Stomach (tissue), 9 donors: Measurements from ENCODE around the gene SEMA4A. TPM values are rescaled to one million over a fixed set of nuclear protein-coding genes. Genes with fewer than 3 reads are reported as not detected.
"Not testable (repeated sequence)": the region's sequence is repeated elsewhere in the genome, so short reads cannot be mapped to it uniquely, and the experiment has no call there.

Experiments used
- DNase-seq, 2 donors: peaks; one replicate each; pipeline versions ENCODE4 v3.0.0 to v3.0.0-alpha.2; 2013 to 2019
- H3K27ac ChIP-seq, 5 donors: fragments of 200-600 bp in 4 of 5; sonication (generic) in 4 of 5; one replicate each; pipeline ENCODE4 v1.5.1; 2013 to 2019; ENCODE audit warnings: mild to moderate bottlenecking in 1 of 5, moderate library complexity in 1 of 5
- H3K27me3 ChIP-seq, 3 donors: fragments of 200-600 bp; sonication (generic); one replicate each; pipeline ENCODE4 v1.5.1; 2017 to 2019; ENCODE audit warnings: mixed run types in 1 of 3
- H3K36me3 ChIP-seq, 4 donors: fragments of 200-600 bp; sonication (generic); 1 replicate in 3 of 4; 2 replicates in 1 of 4; pipeline ENCODE4 v1.5.1; 2016 to 2019
- H3K4me1 ChIP-seq, 4 donors: fragments of 200-600 bp; sonication (generic); one replicate each; pipeline ENCODE4 v1.5.1; 2016 to 2019
- H3K4me3 ChIP-seq, 4 donors: fragments of 200-600 bp; sonication (generic) in 3 of 4; one replicate each; pipeline ENCODE4 v1.5.1; 2016 to 2019; ENCODE audit warnings: mild to moderate bottlenecking in 1 of 4
- H3K9me3 ChIP-seq, 4 donors: fragments of 200-600 bp; sonication (generic); one replicate each; pipeline ENCODE4 v1.5.1; 2016 to 2019
- CTCF ChIP-seq, 7 experiments: fragments of 450-650 bp in 4 of 7; fragments of 200-600 bp in 3 of 7; sonication (generic) in 3 of 7; IDR thresholded peaks; one replicate each; pipeline ENCODE4 v1.5.1; 2016 to 2019; ENCODE audit warnings: antibody characterized with exemption in 7 of 7, control low read depth in 2 of 7, mild to moderate bottlenecking in 1 of 7
- EP300 ChIP-seq: sonication (generic); formaldehyde crosslinking; IDR thresholded peaks from one replicate; pipeline ENCODE4 v1.6.1; 2017; ENCODE audit warnings: antibody characterized with exemption
- POLR2A ChIP-seq, 4 donors: fragments of 450-650 bp; IDR thresholded peaks; one replicate each; pipeline ENCODE4 v1.6.1; 2016; ENCODE audit warnings: antibody characterized with exemption in 4 of 4, control low read depth in 2 of 4, mild to moderate bottlenecking in 1 of 4, moderate library complexity in 1 of 4
- POLR2AphosphoS5 ChIP-seq, 3 donors: sonication (generic); formaldehyde crosslinking; IDR thresholded peaks; one replicate each; pipeline ENCODE4 v1.6.1; 2016; ENCODE audit warnings: antibody characterized with exemption in 3 of 3
- WGBS, 5 donors: extraction: QIAGEN DNeasy Blood & Tissue Kit in 3 of 5; methylation state at CpG; one replicate each; pipeline versions ENCODE4 v1.1.5 to v1.1.7; 2013 to 2018; 5-methylcytosine and 5-hydroxymethylcytosine counted together
- intact Hi-C: fragments of 100-400 bp; cut with DNase I; formaldehyde crosslinking; loops from one replicate; pipeline ENCODE4 v1.15.1; 2023; ENCODE audit warnings: low total_unique reads
- polyA plus RNA-seq, 3 donors: library from polyadenylated mRNA; stranded (reverse); fragments of 200-250 nt; gene quantifications; one replicate each; pipeline ENCODE4 v1.2.3, GENCODE V29; 2013
- total RNA-seq, 5 donors: library from RNA; depleted of rRNA; stranded (reverse); fragments of >200 nt; gene quantifications; one replicate each; pipeline versions ENCODE4 v1.1.0 to v1.2.3, GENCODE V29; 2014 to 2016
- donor health status: healthy with polysubstance abuse.
- donor health status: Bipolar disorder and iron deficiency.
- donor health status: healthy.

SEMA4A gene
- total and polyA plus RNA-seq, 8 donors, result 2.6 to 23.3 (median 6.8) TPM

- Histone ChIP-seq H3K9me3 (no peaks in the 10 kb centered on the region), H3K4me3 (peak within 1 kb of the TSS; percentile 55 to 71 (median 62)), H3K27ac (peak within 1 kb of the TSS; percentile 91 to 97 (median 96)), H3K36me3 (peaks cover 9 to 49% (median 39%) of the 10 kb centered on the region in 4 donors), H3K27me3 (no peaks in the 10 kb centered on the region), H3K4me1 (peaks cover 26 to 48% (median 37%) of the 10 kb centered on the region in 4 donors)
- peak; percentile 97 to 99 for DNase-seq
- TF ChIP-seq CTCF (IDR thresholded peaks at IDR 0.05) (no peak), POLR2AphosphoS5 (IDR thresholded peaks at IDR 0.05) (peak; percentile 36 to 83 (median 77)), POLR2A (IDR thresholded peaks at IDR 0.05) (peak in 2 of 4 donors; percentile 22 to 23)
- intact Hi-C loops, result no loop called here
- WGBS, 5 donors, result 0 to 1% (median 0%) methylated on average over 46 to 61 of the region's 61 CpGs
These were observed 59.7 kb downstream of the SEMA4A start, which contains the start of gene PMF1 for GRCh38 chr1:156212833-156213643. PMF1 (plus strand) TSS chr1:156213007; CDS start chr1:156213016, 9 bp downstream.

GRCh38 chr1:156213644-156213966, 60.2 kb downstream of the SEMA4A start:
- no peaks in the 10 kb centered on the region for H3K27me3 ChIP-seq
- 16 to 20% (median 19%) methylated on average over 11 of the region's 11 CpGs for WGBS, 5 donors
- H3K9me3 ChIP-seq, result no peaks in the 10 kb centered on the region
- no peak for DNase-seq
- TF ChIP-seq POLR2A (IDR thresholded peaks at IDR 0.05) (no peak), POLR2AphosphoS5 (IDR thresholded peaks at IDR 0.05) (no peak), EP300 (no peak), CTCF (IDR thresholded peaks at IDR 0.05) (no peak)
- peaks cover 27 to 54% (median 42%) of the 10 kb centered on the region in 4 donors for H3K4me1 ChIP-seq
- peak overlapping the region; percentile 91 to 97 (median 96) for H3K27ac ChIP-seq
- peaks cover 8 to 43% (median 33%) of the 10 kb centered on the region in 4 donors for H3K36me3 ChIP-seq
- H3K4me3 ChIP-seq, result peak overlapping the region; percentile 55 to 71 (median 62)
- intact Hi-C loops, result no loop called here

- TF ChIP-seq CTCF (IDR thresholded peaks at IDR 0.05) (no peak), POLR2AphosphoS5 (IDR thresholded peaks at IDR 0.05) (no peak), EP300 (no peak), POLR2A (IDR thresholded peaks at IDR 0.05) (no peak)
- DNase-seq, result no peak
- intact Hi-C loops, result no loop called here
These were observed 60.8 kb downstream of the SEMA4A start for GRCh38 chr1:156214024-156214748.

GRCh38 chr1:156216361-156217086, 63.1 kb downstream of the SEMA4A start:
- DNase-seq, H3K4me3 ChIP-seq, H3K27me3 ChIP-seq, intact Hi-C loops, H3K9me3 ChIP-seq: not testable (repeated sequence)
- peaks cover 12 to 30% (median 23%) of the 10 kb centered on the region in 4 donors for H3K36me3 ChIP-seq
- H3K4me1 ChIP-seq, result peaks cover 27 to 57% (median 42%) of the 10 kb centered on the region in 4 donors
- H3K27ac ChIP-seq, result peak overlapping the region in 1 of 5 donors; percentile 82
- WGBS, 5 donors, result 88 to 99% (median 94%) methylated on average over 33 to 55 of the region's 55 CpGs

More at GRCh38 chr1:156214024-156214748, 60.8 kb downstream of the SEMA4A start:
- WGBS, 5 donors, result 73 to 83% (median 77%) methylated on average over 16 of the region's 16 CpGs
- Histone ChIP-seq H3K27me3 (no peaks in the 10 kb centered on the region), H3K27ac (peak overlapping the region in 4 of 5 donors; percentile 94 to 97 (median 96)), H3K9me3 (no peaks in the 10 kb centered on the region), H3K4me1 (peaks cover 27 to 57% (median 42%) of the 10 kb centered on the region in 4 donors), H3K4me3 (peak overlapping the region; percentile 55 to 71 (median 62)), H3K36me3 (peaks cover 8 to 38% (median 28%) of the 10 kb centered on the region in 4 donors)
